Measurements from ENCODE around the gene CCDC88C. TPM values are rescaled to one million over a fixed set of nuclear protein-coding genes. Genes with fewer than 3 reads are reported as not detected.

CCDC88C gene
- total and polyA plus RNA-seq, 4 donors: 16.5 to 66.0 (median 32.1) TPM

DNA sequence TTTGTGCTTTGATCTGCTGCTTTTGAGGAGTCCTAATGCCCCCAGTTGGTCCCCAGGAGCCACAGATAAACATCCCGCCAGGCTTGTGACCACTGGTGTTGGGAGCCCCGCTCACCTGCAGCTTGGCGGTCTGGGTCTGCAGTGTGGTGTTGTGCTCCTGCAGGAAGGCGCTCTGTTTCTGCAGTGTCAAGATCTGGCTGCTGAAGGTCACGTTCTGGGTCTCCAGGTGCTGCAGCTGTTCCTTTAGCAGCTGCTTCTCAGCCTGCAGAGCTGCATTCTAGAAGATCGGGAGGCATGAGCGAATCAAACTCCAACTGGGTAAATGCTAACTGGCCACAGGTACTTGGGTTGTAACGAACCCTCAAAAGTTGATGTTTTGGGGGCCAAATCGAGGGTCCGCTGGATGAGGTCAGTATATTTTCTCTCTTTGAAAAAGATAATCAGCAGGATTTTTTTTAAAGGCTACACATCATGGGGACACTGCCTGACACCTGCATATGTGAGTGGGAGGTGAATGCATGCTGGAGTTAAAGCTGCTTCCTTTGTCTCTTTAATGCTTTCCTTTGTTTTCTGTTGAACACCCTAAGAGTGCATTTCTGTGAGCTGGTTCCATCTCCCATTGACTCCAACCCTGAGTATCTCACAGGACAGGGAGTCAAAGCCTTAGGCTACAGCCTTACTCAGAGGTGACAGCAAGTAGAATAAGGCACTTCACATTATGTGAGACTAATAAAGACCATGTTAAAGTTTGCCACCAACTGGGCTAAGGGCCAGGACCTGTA, 111.8 kb downstream of the CCDC88C start:
- WGBS, 2 donors: 93 to 97% methylated on average over 10 of the region's 10 CpGs
- H3K9ac ChIP-seq (ENCODE audit: insufficient read depth in 1 of 2, low read length in 2 of 2): no peak overlapping the region
- TF ChIP-seq, protein P1, sequence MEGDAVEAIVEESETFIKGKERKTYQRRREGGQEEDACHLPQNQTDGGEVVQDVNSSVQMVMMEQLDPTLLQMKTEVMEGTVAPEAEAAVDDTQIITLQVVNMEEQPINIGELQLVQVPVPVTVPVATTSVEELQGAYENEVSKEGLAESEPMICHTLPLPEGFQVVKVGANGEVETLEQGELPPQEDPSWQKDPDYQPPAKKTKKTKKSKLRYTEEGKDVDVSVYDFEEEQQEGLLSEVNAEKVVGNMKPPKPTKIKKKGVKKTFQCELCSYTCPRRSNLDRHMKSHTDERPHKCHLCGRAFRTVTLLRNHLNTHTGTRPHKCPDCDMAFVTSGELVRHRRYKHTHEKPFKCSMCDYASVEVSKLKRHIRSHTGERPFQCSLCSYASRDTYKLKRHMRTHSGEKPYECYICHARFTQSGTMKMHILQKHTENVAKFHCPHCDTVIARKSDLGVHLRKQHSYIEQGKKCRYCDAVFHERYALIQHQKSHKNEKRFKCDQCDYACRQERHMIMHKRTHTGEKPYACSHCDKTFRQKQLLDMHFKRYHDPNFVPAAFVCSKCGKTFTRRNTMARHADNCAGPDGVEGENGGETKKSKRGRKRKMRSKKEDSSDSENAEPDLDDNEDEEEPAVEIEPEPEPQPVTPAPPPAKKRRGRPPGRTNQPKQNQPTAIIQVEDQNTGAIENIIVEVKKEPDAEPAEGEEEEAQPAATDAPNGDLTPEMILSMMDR (IDR thresholded peaks at IDR 0.05; ENCODE audit: control extremely low read depth, extremely low read depth): no peak
- no peak for DNase-seq
- H3K9me3 ChIP-seq (ENCODE audit: control insufficient read depth in 4 of 4, insufficient read depth in 3 of 4, low read length in 3 of 4): peaks cover 0 to 2% (median 0%) of the 10 kb centered on the region in 4 donors
- no peaks in the 10 kb centered on the region for H3K27me3 ChIP-seq (ENCODE audit: control insufficient read depth in 3 of 3, insufficient read depth in 3 of 3, low read length in 2 of 3)
- H3K4me3 ChIP-seq: no peak overlapping the region
- peaks cover 0 to 48% (median 4%) of the 10 kb centered on the region in 4 donors for H3K36me3 ChIP-seq (ENCODE audit: control insufficient read depth in 4 of 4, insufficient read depth in 4 of 4, low read length in 4 of 4)
- no peak for ATAC-seq (ENCODE audit: insufficient read depth, low FRiP score)
- no peak overlapping the region for H3K27ac ChIP-seq (ENCODE audit: low read depth in 1 of 2, low read length in 1 of 2)
- peaks cover 0 to 3% (median 0%) of the 10 kb centered on the region in 5 donors for H3K4me1 ChIP-seq (ENCODE audit: control insufficient read depth in 5 of 5, insufficient read depth in 5 of 5, low read length in 5 of 5)

GRCh38 chr14:91303924-91304229, 113.7 kb downstream of the CCDC88C start:
- Histone ChIP-seq H3K27ac (ENCODE audit: low read depth in 1 of 2, low read length in 1 of 2) (no peak overlapping the region), H3K9ac (ENCODE audit: insufficient read depth in 1 of 2, low read length in 2 of 2) (no peak overlapping the region), H3K9me3 (ENCODE audit: control insufficient read depth in 4 of 4, insufficient read depth in 3 of 4, low read length in 3 of 4) (peaks cover 0 to 2% (median 0%) of the 10 kb centered on the region in 4 donors), H3K4me1 (ENCODE audit: control insufficient read depth in 5 of 5, insufficient read depth in 5 of 5, low read length in 5 of 5) (peaks cover 0 to 3% (median 0%) of the 10 kb centered on the region in 5 donors), H3K4me3 (no peak overlapping the region), H3K36me3 (ENCODE audit: control insufficient read depth in 4 of 4, insufficient read depth in 4 of 4, low read length in 4 of 4) (peaks cover 0 to 43% (median 4%) of the 10 kb centered on the region in 4 donors), H3K27me3 (ENCODE audit: control insufficient read depth in 3 of 3, insufficient read depth in 3 of 3, low read length in 2 of 3) (no peaks in the 10 kb centered on the region)
- 90 to 91% methylated on average over 18 of the region's 18 CpGs for WGBS, 2 donors
- TF ChIP-seq, protein P1 (IDR thresholded peaks at IDR 0.05; ENCODE audit: control extremely low read depth, extremely low read depth): no peak
- ATAC-seq (ENCODE audit: insufficient read depth, low FRiP score) (no peak), DNase-seq (no peak)

DNA sequence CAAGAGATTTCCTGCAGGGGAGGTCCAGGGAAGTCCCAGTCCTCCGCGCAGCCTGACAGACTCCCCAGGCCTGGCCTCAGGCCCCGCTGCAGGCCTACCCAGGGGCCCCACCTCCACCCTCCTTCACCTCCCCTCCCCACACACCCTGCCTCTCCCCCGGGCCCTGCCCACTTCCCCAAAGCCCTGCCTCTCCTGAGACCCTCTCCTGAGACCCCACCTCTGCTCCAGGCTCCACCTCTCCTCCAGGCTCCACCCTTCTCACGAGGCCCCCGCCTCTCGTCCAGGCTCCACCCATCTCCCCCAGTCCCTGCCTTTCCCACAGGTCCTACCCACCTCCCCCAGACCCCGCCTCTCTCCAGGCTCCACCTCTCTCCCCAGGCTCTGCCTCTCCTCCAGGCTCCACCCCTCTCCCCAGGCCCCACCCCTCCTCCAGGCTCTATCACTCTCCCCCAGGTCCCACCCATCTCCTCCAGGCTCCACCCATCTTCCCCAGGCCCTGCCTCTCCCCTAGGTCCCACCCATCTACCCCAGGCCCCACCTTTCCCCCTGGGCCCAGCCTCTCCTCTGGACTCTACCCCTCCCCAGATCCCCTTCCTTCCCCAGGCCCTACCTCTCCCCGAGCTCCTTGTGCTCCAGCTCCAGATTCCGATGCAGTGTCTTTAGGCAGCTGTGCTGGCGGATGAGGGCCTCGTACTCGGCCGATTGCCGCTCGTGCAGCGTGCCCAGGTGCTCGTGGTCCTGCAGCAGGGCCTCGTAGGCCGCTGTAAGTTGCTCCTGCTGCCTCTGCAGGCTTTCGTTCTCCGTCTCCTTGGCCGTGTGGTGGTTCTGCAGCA, 114.3 kb downstream of the CCDC88C start:
- WGBS, 2 donors: 79% methylated on average over 23 of the region's 23 CpGs
- no peaks in the 10 kb centered on the region for H3K27me3 ChIP-seq (ENCODE audit: control insufficient read depth in 3 of 3, insufficient read depth in 3 of 3, low read length in 2 of 3)
- peaks cover 0 to 41% (median 4%) of the 10 kb centered on the region in 4 donors for H3K36me3 ChIP-seq (ENCODE audit: control insufficient read depth in 4 of 4, insufficient read depth in 4 of 4, low read length in 4 of 4)
- ATAC-seq (ENCODE audit: insufficient read depth, low FRiP score): no peak
- peaks cover 0 to 3% (median 0%) of the 10 kb centered on the region in 5 donors for H3K4me1 ChIP-seq (ENCODE audit: control insufficient read depth in 5 of 5, insufficient read depth in 5 of 5, low read length in 5 of 5)
- DNase-seq: peak; percentile 39 to 77 (median 46)
- no peak overlapping the region for H3K27ac ChIP-seq (ENCODE audit: low read depth in 1 of 2, low read length in 1 of 2)
- H3K9me3 ChIP-seq (ENCODE audit: control insufficient read depth in 4 of 4, insufficient read depth in 3 of 4, low read length in 3 of 4): peaks cover 0 to 2% (median 0%) of the 10 kb centered on the region in 4 donors
- H3K9ac ChIP-seq (ENCODE audit: insufficient read depth in 1 of 2, low read length in 2 of 2): no peak overlapping the region
- no peak overlapping the region for H3K4me3 ChIP-seq
- TF ChIP-seq, protein P1 (IDR thresholded peaks at IDR 0.05; ENCODE audit: control extremely low read depth, extremely low read depth): no peak

Data from lung (tissue), 12 donors.